Measurements from ENCODE around the gene ACAN. TPM values are rescaled to one million over a fixed set of nuclear protein-coding genes. Genes with fewer than 3 reads are reported as not detected.

ACAN gene
- total RNA-seq, 4 donors from 2014 or later, result 0.05 to 0.25 (median 0.19) TPM; not detected in 1

GRCh38 chr15:88852476-88852875, 49.2 kb downstream of the ACAN start:
- Histone ChIP-seq H3K27ac (no peak overlapping the region), H3K4me1 (no peaks in the 10 kb centered on the region), H3K27me3 (peaks cover 21% of the 10 kb centered on the region), H3K4me3 (no peak overlapping the region), H3K9me3 (no peaks in the 10 kb centered on the region), H3K36me3 (no peaks in the 10 kb centered on the region)
- DNase-seq (ENCODE audit: low spot score in 2 of 2), result no peak
- no peak for TF ChIP-seq EP300 (IDR thresholded peaks at IDR 0.05)
- TF ChIP-seq CTCF (IDR thresholded peaks at IDR 0.05), result no peak
- no peak for TF ChIP-seq POLR2A (IDR thresholded peaks at IDR 0.05)
- no peak for TF ChIP-seq POLR2AphosphoS5 (IDR thresholded peaks at IDR 0.05)

- no peaks in the 10 kb centered on the region for H3K4me1 ChIP-seq
- 99% methylated on average over 7 of the region's 11 CpGs for WGBS
- DNase-seq (ENCODE audit: low spot score in 2 of 2), result no peak
- H3K27me3 ChIP-seq, result no peaks in the 10 kb centered on the region
- no peaks in the 10 kb centered on the region for H3K9me3 ChIP-seq
- H3K27ac ChIP-seq, result no peak overlapping the region
- no peak overlapping the region for H3K4me3 ChIP-seq
- TF ChIP-seq CTCF (IDR thresholded peaks at IDR 0.05) (no peak), POLR2A (IDR thresholded peaks at IDR 0.05) (no peak), POLR2AphosphoS5 (IDR thresholded peaks at IDR 0.05) (no peak), EP300 (IDR thresholded peaks at IDR 0.05) (no peak)
- no peaks in the 10 kb centered on the region for H3K36me3 ChIP-seq
Observed at GRCh38 chr15:88858934-88859333, 55.7 kb downstream of the ACAN start.

GRCh38 chr15:88859550-88859949, 56.3 kb downstream of the ACAN start:
- no peaks in the 10 kb centered on the region for H3K4me1 ChIP-seq
- H3K9me3 ChIP-seq, result no peaks in the 10 kb centered on the region
- H3K27ac ChIP-seq, result no peak overlapping the region
- no peak overlapping the region for H3K4me3 ChIP-seq
- TF ChIP-seq CTCF (IDR thresholded peaks at IDR 0.05) (no peak), POLR2AphosphoS5 (IDR thresholded peaks at IDR 0.05) (no peak), POLR2A (IDR thresholded peaks at IDR 0.05) (no peak), EP300 (IDR thresholded peaks at IDR 0.05) (no peak)
- no peaks in the 10 kb centered on the region for H3K36me3 ChIP-seq
- H3K27me3 ChIP-seq, result no peaks in the 10 kb centered on the region
- DNase-seq (ENCODE audit: low spot score in 2 of 2), result no peak
- WGBS, result 62% methylated on average over 7 of the region's 7 CpGs

- Histone ChIP-seq H3K27ac (no peak overlapping the region), H3K4me1 (no peaks in the 10 kb centered on the region), H3K4me3 (no peak overlapping the region), H3K36me3 (no peaks in the 10 kb centered on the region), H3K9me3 (no peaks in the 10 kb centered on the region), H3K27me3 (no peaks in the 10 kb centered on the region)
- TF ChIP-seq CTCF (IDR thresholded peaks at IDR 0.05) (no peak), POLR2AphosphoS5 (IDR thresholded peaks at IDR 0.05) (no peak), EP300 (IDR thresholded peaks at IDR 0.05) (no peak)
- WGBS, result 81% methylated on average over 7 of the region's 7 CpGs
- no peak for DNase-seq (ENCODE audit: low spot score in 2 of 2)
Observed at GRCh38 chr15:88860212-88860611, 57.0 kb downstream of the ACAN start.

- no peaks in the 10 kb centered on the region for H3K4me1 ChIP-seq
- H3K4me3 ChIP-seq, result no peak overlapping the region
- no peaks in the 10 kb centered on the region for H3K9me3 ChIP-seq
- no peaks in the 10 kb centered on the region for H3K36me3 ChIP-seq
- no peak for TF ChIP-seq POLR2AphosphoS5 (IDR thresholded peaks at IDR 0.05)
- no peak for TF ChIP-seq CTCF (IDR thresholded peaks at IDR 0.05)
- no peak for TF ChIP-seq EP300 (IDR thresholded peaks at IDR 0.05)
- TF ChIP-seq POLR2A (IDR thresholded peaks at IDR 0.05), result no peak
- 68% methylated on average over 1 of the region's 1 CpG for WGBS
- H3K27ac ChIP-seq, result no peak overlapping the region
- DNase-seq (ENCODE audit: low spot score in 2 of 2), result no peak
- H3K27me3 ChIP-seq, result peaks cover 2% of the 10 kb centered on the region
Observed at GRCh38 chr15:88863412-88863811, 60.2 kb downstream of the ACAN start.

Measured in suprapubic skin (tissue), 4 donors.